GM18505 (cell line): Measurements from ENCODE around the gene RNF213.

Source experiments
- ATAC-seq: cut with Tn5 transposase; IDR thresholded peaks from one replicate; pipeline ENCODE4 v1.9.1; 2021; ENCODE audit not compliant: unreplicated experiment
- POLR2A ChIP-seq: IDR thresholded peaks from 4 replicates; pipeline ENCODE4 v1.6.1; 2011; ENCODE audit warnings: borderline replicate concordance; ENCODE audit not compliant: insufficient read depth, insufficient read length; ENCODE audit errors: extremely low read depth

The RNF213 gene

GRCh38 chr17:80220736-80221215, 39.9 kb upstream of the RNF213 start:
- TF ChIP-seq POLR2A: no peak

DNA sequence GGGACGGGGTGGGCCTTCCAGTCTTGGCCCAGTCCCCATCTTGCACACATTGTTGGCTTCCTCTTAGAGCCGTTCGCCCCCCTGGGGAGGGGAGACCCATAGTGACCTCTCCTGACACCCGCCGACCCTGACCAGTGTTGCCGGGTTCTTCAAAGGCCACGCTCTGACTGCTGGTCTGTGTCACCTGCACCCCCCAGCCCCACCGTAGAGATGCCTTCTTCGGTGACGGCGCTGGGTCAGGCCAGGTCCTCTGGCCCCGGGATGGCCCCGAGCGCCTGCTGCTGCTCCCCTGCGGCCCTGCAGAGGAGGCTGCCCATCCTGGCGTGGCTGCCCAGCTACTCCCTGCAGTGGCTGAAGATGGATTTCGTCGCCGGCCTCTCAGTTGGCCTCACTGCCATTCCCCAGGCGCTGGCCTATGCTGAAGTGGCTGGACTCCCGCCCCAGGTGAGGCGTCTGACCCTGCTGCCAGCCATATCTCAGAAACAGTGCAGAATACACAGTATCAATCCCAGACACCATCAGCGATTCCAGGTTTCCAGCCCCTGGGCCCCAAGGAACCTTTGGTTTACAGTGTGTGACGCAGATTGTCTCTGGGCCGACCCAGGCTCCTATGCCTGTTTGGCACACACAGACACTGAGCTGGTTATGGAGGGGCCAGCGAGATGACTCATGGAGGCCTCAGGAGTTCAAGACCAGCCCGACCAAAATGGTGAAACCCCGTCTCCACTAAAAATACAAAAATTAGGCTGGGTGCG, 39.1 kb upstream of the RNF213 start:
- TF ChIP-seq POLR2A: no peak
- no peak for ATAC-seq

More at GRCh38 chr17:80220736-80221215, 39.9 kb upstream of the RNF213 start:
- no peak for ATAC-seq

- no peak for TF ChIP-seq POLR2A
Measured at GRCh38 chr17:80222376-80223141, 38.1 kb upstream of the RNF213 start.

GRCh38 chr17:80223142-80223815, 37.4 kb upstream of the RNF213 start:
- ATAC-seq: no peak
- no peak for TF ChIP-seq POLR2A

More at GRCh38 chr17:80222376-80223141, 38.1 kb upstream of the RNF213 start:
- ATAC-seq: no peak

DNA sequence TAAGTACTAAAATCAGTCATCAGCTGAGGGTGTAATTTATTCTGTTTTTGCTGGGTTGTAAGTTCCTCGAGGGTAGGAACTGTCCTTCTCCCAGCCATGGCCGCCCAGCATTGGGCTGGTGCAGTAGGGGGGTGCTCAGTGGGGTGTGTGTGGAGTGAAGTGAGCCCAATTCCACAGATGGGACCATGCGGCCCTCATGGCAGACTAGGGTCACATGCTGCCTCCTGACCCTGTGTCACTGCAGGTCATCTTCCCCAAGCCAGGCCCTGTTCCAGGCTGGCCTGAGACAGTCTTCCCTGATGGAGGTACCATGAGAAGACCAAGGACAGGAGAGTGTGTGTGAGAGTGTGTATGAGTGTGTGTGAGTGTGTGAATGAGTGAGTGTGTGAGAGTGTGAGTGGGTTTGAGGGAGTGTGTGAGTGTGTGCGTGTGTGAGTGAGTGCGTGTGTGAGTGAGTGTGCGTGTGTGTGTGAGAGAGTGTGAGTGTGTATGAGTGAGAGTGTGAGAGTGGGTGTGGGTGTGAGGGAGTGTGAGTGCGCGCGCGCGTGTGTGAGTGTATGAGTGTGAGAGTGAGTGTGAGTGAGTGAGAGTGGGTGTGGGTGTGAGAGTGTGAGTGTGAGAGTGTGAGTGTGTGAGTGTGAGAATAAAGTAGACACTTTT, 36.7 kb upstream of the RNF213 start:
- no peak for TF ChIP-seq POLR2A
- no peak for ATAC-seq

DNA sequence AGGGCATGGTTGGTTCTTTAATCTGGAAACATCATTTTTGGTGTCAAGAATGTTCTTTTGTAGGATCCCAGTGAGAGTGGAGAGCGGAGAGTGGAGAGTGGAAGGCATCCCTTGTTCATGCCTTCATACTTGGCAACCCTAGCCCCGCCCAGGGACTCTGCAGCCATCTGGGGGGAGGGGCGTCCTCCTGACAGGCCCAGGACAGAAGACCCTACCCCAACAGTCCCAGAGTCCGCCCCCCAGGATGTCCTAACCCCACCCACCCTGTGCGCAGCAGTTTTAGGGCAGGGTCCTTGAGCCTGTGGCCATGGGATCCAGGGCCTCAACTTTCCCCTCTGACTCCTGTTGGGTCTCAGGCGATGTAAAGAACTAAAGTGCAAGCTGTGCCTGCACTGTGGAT, 36.0 kb upstream of the RNF213 start:
- TF ChIP-seq POLR2A: no peak
- no peak for ATAC-seq

DNA sequence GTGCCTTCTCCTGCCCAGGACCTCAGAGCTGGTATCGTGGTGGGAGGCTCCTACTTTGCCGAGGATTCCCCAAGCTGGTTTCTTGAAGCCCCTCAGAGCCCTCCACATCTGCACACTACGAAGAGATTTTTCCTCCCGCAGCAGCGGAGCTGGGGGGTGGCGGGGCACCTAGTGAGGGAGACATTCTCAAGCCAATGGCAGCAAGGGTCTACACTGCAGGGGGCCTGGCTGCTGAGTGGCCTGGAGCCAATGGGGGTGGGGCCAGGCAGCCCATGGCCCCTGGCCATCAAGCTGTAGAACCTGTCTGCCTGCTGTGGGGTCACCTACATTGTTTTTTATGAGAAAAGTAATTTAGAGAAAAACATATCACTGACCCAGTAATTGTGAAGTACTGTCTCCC, 35.4 kb upstream of the RNF213 start:
- no peak for ATAC-seq
- no peak for TF ChIP-seq POLR2A

GRCh38 chr17:80227156-80227555, 33.5 kb upstream of the RNF213 start:
- TF ChIP-seq POLR2A: no peak
- ATAC-seq: no peak

DNA sequence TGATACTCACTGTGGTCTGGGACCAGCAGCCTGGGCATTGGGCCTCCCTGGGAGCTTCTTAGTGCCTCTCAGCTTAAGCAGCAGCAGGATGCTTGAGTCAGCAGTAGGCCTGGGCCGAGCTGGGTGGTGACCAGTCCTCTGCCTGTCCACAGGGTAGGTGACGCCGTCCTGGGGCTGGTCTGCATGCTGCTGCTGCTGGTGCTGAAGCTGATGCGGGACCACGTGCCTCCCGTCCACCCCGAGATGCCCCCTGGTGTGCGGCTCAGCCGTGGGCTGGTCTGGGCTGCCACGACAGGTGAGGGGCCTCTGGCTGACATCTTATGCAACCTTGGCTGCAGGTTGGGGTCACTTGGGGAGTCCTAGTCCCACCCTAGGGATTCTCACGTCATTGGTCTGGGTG, 33.0 kb upstream of the RNF213 start:
- no peak for TF ChIP-seq POLR2A

GRCh38 chr17:80228477-80228876, 32.2 kb upstream of the RNF213 start:
- no peak for ATAC-seq
- TF ChIP-seq POLR2A: no peak

More for the DNA sequence above, 33.0 kb upstream of the RNF213 start:
- no peak for ATAC-seq

DNA sequence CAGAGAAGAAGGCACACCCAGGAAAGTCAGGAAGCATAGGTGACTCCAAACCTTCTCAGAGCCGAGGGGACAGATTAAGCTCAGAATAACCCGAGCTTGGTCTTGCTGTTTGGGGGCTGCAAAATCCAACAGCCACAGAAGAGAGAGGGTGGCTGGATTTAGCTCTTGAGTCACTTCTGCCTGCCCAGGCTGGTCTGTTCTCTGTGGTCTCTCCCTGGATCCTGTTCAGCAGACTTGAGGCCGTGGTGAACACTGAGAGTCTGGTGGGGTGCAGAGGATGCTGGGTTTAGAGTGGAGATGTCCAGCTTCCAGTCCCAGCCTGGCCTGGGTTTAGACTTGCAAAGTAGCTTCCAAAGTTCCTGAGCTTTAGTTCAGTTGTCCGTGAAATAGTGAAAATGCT, 31.6 kb upstream of the RNF213 start:
- ATAC-seq: no peak
- no peak for TF ChIP-seq POLR2A

- no peak for TF ChIP-seq POLR2A
- ATAC-seq: no peak
Measured at GRCh38 chr17:80232438-80232837, 28.2 kb upstream of the RNF213 start.

DNA sequence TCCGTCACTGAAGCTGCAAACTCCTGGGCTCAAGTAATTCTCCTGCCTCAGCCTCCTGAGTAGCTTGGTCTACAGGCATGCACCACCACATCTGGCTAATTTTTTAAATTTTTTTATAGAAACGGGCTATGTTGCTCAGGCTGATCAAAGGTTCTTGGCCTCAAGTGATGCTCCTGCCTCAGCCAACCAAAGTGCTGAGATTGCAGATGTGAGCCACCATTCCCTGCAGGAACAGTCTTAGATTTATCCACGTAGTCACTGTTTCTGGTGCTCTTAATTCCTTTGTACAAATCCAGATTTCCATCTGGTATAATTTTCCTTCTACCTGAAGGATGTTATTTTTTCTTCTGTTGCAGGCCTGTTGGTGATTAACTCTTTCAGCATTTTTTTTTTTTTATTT, 27.4 kb upstream of the RNF213 start:
- no peak for TF ChIP-seq POLR2A
- ATAC-seq: no peak

DNA sequence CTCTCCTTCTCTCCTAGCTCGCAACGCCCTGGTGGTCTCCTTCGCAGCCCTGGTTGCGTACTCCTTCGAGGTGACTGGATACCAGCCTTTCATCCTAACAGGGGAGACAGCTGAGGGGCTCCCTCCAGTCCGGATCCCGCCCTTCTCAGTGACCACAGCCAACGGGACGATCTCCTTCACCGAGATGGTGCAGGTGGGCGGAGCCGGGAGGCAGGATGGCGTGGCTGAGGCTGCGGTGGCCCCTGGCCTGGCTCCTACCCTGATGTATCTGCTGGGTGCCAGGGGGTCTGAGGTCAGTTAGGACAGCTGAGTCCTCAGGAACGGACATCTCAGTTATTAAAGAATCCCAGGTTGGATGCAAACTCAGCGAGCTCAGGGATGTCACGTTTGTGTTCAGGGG, 23.7 kb upstream of the RNF213 start:
- no peak for ATAC-seq

GRCh38 chr17:80237386-80237785, 23.3 kb upstream of the RNF213 start:
- TF ChIP-seq POLR2A: no peak
- ATAC-seq: no peak

More for the DNA sequence above, 23.7 kb upstream of the RNF213 start:
- TF ChIP-seq POLR2A: no peak
